Keratinocyte (primary cell): ENCODE measurements around the gene INKA2.

Source experiments
- CTCF ChIP-seq, 3 experiments: IDR thresholded peaks in 1 of 3; conservative IDR thresholded peaks in 1 of 3; optimal IDR thresholded peaks in 1 of 3; 2 replicates in 2 of 3; 3 replicates in 1 of 3; pipeline versions ENCODE3 to v1.5.1; 2011; ENCODE audit warnings: low read length in 3 of 3, mild to moderate bottlenecking in 3 of 3, moderate library complexity in 2 of 3, control low read depth in 1 of 3, inconsistent platforms in 1 of 3; ENCODE audit not compliant: insufficient read depth in 2 of 3; ENCODE audit errors: extremely low read depth in 1 of 3
- EZH2 ChIP-seq: IDR thresholded peaks from one replicate; pipeline ENCODE4 v1.6.1; 2012; ENCODE audit warnings: inconsistent platforms, mild to moderate bottlenecking, low read length, moderate library complexity

GRCh38 chr1:111716333-111716732 is 22.9 kb downstream of the INKA2 start:
- TF ChIP-seq CTCF (optimal IDR thresholded peaks at IDR 0.05 in 1 of 3, IDR thresholded peaks at IDR 0.05 in 1 of 3, conservative IDR thresholded peaks at IDR 0.05 in 1 of 3; ENCODE audit: extremely low read depth in 1 of 3, insufficient read depth in 2 of 3, low read length in 3 of 3) (no peak), EZH2 (no peak)
